Amniotic epithelial cell (primary cell): ENCODE results near the gene PLEKHA8.
A peak's percentile ranks its signal among the peaks of the same experiment; 100 is the strongest.

ENCODE experiments used
- DNase-seq: peaks from one replicate; pipeline ENCODE4 v3.0.0-alpha.2; 2010; ENCODE audit warnings: low read depth

Gene PLEKHA8

DNA sequence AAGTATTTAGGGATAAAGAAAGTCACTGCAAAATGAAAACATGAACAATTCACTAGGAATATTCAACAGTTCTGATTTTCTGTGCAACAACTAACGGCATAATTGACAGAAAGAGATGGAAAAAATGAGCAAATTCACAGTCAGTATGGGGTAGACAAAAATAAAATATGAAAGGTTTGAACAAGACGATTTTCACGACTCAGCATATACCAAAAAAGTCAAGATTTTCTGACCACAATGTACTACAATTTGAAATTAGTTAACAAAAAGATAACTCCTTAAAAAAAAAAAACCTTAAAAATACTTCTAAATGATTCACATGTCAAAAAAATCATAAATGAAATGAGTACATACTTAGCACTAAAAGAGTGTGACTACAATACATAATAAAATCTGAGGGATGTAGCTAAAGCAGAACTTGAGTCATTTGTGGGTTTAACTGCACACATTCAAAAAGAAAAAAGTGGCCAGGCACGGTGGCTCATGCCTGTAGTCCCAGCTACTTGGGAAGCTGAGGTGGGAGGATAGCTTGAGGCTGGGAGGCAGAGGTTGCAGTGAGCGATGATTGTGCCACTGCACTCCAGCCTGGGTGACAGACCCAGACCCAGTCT is 84.0 kb downstream of the PLEKHA8 start:
- no peak for DNase-seq

- DNase-seq = no peak
Observed at GRCh38 chr7:30113144-30113543, 84.9 kb downstream of the PLEKHA8 start.

DNA sequence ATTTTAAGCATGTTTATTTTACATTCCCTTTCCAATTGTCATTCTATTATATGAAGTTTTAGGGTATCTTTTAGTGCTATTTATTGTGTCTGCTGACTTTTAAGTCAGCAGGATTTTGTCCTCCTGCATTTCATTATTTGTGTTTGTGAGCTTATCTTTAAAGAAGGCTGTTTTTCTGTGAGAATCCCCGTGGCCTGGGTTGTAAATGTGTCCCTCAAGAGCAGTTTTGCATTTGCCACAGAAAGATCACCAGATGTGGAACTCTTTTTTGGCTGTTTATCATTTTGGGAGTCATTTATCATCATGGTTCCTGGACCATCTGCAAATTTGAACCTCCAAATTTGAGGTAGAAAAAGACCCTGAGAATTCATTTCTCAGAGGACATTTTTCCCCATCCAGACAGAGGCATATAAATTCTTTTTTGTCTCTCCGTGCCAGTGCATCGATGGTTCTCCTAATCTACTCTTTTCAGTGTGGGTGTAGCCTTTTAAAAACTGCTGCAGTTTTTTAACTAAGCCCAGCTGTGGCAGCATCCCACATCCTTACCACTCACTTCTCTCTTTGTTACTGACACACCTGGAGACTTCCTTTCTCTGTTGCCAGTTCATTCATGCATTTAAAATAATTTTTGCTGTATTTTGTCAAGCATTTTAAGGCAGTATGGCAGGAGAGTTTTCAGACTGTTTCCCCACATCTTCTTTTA is 86.5 kb downstream of the PLEKHA8 start:
- no peak for DNase-seq

GRCh38 chr7:30115709-30116297 is 87.6 kb downstream of the PLEKHA8 start:
- no peak for DNase-seq

DNA sequence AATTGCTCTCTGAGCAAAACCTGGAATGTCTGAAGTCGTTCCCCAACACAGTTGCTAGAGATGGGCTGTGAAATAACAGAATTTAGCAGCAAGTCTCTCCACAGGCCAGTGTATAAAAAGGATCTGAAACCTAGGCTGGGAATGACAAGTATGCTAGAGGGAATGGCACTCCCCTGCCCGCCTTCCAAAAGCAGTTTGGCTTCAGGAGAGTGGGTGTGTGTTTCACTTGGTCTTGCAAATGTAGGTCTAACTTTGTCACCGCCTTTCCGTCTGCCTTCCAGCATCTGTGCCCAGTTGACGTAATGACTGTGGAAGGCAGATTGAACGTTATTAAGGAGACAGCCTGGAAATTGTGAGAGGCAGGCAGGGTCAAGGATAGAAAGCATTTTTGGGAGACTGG is 88.6 kb downstream of the PLEKHA8 start:
- DNase-seq = no peak

- no peak for DNase-seq
Observed at GRCh38 chr7:30117896-30118295, 89.7 kb downstream of the PLEKHA8 start.

GRCh38 chr7:30119890-30120577 is 91.8 kb downstream of the PLEKHA8 start:
- DNase-seq = no peak

GRCh38 chr7:30133736-30134610 is 105.8 kb downstream of the PLEKHA8 start:
- DNase-seq = peak; percentile 16

- peak; percentile 76 for DNase-seq
Observed at GRCh38 chr7:30134611-30135300, 106.5 kb downstream of the PLEKHA8 start, which contains the start of gene MTURN. MTURN (plus strand) TSS chr7:30134986; CDS start chr7:30135137, 151 bp downstream.

DNA sequence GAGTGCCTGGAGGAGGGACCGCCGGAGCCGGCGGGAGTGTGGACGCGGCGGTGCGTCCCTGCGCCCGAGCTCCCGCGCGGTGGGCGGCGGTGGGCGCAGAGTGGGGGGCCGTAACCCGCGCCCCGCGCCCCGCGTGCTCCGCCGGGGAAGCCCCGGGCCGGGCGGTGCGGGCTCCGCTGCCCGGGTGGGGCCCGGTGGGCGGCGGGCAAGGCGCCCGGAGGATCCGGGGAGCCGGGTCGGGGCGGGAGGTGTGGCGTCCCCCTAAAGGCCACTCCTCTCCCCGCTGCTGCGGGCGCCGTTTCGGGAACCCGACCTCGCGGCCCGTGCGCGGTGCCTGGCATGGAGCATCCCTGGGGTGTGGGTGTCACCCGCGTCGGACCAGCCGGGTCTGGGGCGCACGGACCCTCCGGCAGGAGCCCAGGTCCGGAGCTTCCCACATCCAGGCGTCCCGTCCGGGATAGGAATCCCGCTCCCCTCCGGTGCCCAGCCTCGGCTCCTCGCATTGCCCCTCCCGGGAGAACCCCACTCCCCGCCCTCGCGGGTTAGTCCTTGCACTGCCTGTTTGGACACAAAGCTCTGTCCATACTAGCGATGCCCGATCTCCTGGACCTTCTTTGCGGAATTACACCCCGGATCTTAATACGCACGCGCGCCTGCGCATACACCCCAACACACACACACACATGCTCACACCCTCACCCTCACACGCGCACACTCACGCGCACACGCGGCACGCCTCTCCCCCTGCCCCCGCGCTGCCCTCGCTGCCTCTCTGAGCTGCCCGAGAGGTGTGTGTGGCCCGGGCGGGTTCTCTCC is 107.3 kb downstream of the PLEKHA8 start:
- DNase-seq = peak; percentile 52

DNA sequence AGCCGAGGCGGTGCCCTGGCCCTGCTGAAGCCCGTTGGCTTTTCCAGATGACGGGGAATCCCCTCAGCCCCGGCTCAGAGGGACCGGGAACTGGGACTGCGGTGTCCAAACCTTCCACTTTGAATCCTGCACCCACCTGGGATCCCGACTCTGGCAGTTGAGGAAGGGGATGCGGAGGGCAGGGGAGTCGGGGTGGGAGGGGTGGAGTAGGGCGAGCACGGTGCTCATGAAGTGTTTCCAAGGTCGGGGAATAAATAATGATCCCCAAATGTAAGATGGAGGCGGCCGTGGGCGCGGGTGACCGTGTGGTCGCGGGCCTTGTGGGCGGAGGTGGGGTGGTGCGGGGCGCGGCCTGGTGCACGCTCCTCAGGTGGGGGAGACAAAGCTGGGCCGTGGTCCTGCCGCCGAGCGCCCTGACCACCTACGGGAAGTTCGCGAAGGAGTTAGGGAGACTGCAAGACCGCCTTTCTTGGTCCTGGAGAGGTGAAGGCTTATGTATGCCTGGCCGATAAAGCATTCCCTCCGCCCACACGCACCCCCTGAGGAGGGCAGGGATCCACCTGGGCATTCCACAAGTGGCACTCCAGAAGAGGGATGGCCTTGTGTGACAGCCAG is 108.0 kb downstream of the PLEKHA8 start:
- DNase-seq = no peak

DNA sequence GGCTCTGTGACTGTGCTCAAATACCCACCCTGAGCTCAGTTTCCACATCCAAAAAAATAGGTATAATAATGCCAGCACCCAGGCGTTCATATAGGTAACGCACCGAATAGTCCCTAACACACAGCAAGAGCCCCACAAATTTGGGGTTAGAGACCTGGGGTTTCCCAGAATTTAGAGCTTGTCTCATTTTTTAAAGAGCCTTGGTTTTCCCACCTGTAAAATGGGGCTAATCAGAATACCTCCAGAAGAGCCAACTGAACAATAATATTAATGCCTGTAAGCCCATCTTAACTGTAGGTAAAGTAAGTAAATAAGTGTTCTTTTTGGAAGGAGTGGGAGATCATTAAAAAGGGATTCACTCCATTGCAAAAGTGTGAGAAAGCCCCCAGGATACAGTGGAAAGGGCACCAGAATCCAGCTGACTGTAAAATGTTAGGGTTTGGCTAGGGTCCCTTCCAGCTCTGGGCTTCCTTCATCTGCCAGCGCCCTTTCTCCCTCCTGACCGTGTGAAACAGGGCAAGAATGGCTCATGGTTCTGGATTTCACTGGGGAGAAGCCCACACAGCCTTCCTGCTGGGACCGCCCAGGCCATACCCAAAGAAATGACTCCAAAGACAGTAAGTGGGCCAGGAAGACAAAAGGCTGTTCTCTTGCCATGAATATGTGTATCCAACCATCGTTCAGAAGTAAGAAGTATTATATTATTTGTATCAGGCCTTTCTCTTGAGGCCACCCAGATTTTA is 108.7 kb downstream of the PLEKHA8 start:
- no peak for DNase-seq

DNA sequence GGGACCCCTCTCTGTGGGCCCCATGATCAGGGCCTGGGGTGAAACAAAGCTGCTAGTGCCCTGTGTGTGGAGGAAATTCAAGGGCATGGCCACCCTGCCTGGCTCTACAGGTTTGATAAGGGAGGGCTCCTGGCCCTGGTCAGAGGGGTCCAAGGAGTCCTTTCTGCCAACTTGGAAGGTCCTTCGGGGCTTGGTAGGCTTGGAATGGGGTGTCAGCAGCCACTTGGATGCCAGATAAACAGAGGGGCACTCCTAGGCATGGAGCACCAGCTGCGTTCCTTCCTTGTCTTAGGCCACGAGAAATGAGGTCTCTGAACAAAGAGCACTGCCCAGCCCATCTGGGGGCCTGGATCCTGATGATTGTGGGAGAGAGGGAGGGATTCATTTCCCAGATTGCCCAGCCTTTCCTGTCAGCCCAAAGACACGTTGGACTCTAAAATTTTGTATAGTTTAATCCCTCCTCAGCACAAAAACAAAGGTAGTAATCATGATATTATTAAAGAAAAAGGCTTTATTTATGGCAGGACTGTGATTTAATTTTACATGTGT is 111.7 kb downstream of the PLEKHA8 start:
- no peak for DNase-seq

- DNase-seq = no peak
Observed at GRCh38 chr7:30140456-30140855, 112.2 kb downstream of the PLEKHA8 start.

- peak; percentile 61 for DNase-seq
Observed at GRCh38 chr7:30142710-30143109, 114.5 kb downstream of the PLEKHA8 start.

GRCh38 chr7:30143748-30144251 is 115.6 kb downstream of the PLEKHA8 start:
- peak; percentile 27 for DNase-seq

DNA sequence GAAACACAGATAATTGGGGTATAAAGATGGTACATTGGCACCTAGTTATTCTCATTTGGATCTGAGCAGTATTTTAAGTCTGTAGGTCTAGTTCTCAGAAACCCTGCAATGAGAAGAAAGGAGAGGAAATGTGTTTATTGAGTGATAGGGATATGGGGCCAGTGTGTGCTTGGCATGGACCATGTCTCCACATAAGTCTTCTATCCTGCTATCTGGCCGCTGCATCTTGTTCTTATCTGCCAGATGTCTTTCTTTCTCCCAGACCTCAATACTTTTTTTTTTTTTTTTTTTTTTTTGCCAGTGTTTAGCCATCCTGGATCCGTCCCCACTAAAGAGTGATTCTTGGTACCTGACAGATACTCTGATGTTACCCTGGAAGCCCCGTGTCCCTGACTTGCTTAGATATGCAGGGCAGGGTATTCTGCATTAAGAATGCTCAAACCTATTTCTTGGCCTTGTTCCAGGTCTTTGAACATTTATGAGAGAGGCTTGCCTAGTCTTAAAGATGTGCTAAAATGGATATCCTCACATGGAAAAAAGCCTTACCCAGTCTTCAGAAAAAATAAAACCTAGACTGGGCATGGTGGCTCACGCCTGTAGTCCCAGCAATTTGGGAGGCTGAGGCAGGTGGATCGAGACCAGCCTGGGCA is 116.6 kb downstream of the PLEKHA8 start:
- peak; percentile 31 for DNase-seq

DNA sequence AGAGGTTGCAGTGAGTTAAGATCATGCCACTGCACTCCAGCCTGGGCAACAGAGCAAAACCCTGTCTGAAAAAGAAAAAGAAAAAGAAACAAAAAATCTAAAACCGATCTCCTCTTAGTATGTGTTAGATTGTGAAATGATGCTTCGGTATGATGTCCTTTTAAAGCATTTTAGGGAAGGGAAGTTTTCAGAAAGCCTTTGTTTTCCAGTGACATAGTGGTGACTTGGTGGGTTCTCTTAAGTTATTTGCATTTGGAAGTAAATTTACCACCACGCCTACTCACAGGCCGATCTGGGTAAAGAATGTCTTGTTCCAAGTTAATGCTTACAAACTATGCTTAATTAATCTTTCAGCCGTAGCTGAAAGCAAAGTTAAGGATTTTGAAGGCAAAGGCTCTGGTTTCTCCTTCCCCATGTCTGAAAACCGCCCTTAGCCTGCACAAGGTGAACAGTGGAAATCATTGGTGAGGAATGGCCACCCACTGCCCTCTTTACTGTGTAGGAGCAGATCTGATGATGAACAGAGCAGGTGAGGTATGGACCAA is 117.3 kb downstream of the PLEKHA8 start:
- no peak for DNase-seq
